Mesothelial cell of epicardium (in vitro differentiated cells): Measurements from ENCODE around the gene RAB6A. TPM values are rescaled to one million over a fixed set of nuclear protein-coding genes. Genes with fewer than 3 reads are reported as not detected.
"Not testable (repeated sequence)": the region's sequence is repeated elsewhere in the genome, so short reads cannot be mapped to it uniquely, and the experiment has no call there.

Experiments used
- DNase-seq, 2 experiments: peaks; one replicate each; pipeline ENCODE4 v3.0.0; 2021; ENCODE audit warnings: low spot score in 2 of 2; ENCODE audit not compliant: unreplicated experiment in 2 of 2
- H3K27ac Mint-ChIP-seq: 2 replicates; pipeline ENCODE4 v1.8.0; 2021; ENCODE audit warnings: mixed read lengths
- H3K27me3 Mint-ChIP-seq: 2 replicates; pipeline ENCODE4 v1.8.0; 2021; ENCODE audit warnings: low read depth, mixed read lengths
- H3K36me3 Mint-ChIP-seq: 2 replicates; pipeline ENCODE4 v1.8.0; 2021; ENCODE audit warnings: mixed read lengths
- H3K4me1 Mint-ChIP-seq: 2 replicates; pipeline ENCODE4 v1.8.0; 2021; ENCODE audit warnings: mixed read lengths
- H3K4me3 Mint-ChIP-seq: 2 replicates; pipeline ENCODE4 v1.8.0; 2021; ENCODE audit warnings: mild to moderate bottlenecking, moderate library complexity, mixed read lengths
- H3K9me3 Mint-ChIP-seq: 2 replicates; pipeline ENCODE4 v1.8.0; 2021; ENCODE audit warnings: mixed read lengths
- CTCF ChIP-seq: fragments of 200-600 bp; sonication (generic); IDR thresholded peaks from one replicate; pipeline ENCODE4 v1.5.0; 2021; ENCODE audit warnings: antibody characterized with exemption; ENCODE audit not compliant: unreplicated experiment
- total RNA-seq: library from RNA; stranded (reverse); gene quantifications from 3 replicates; pipeline ENCODE4 v1.2.1, GENCODE V29; 2021

RAB6A gene
- total RNA-seq, 1 donor from 2014 or later = 66.3 TPM

- Mint-ChIP-seq H3K27me3 (no peaks in the 10 kb centered on the region), H3K36me3 (peaks cover 4% of the 10 kb centered on the region), H3K4me3 (no peak overlapping the region), H3K9me3 (no peaks in the 10 kb centered on the region), H3K4me1 (peaks cover 25% of the 10 kb centered on the region), H3K27ac (peak overlapping the region; percentile 51)
- DNase-seq = no peak
- no peak for TF ChIP-seq CTCF
Observed at GRCh38 chr11:73753938-73754337, 6.9 kb downstream of the RAB6A start.

DNA sequence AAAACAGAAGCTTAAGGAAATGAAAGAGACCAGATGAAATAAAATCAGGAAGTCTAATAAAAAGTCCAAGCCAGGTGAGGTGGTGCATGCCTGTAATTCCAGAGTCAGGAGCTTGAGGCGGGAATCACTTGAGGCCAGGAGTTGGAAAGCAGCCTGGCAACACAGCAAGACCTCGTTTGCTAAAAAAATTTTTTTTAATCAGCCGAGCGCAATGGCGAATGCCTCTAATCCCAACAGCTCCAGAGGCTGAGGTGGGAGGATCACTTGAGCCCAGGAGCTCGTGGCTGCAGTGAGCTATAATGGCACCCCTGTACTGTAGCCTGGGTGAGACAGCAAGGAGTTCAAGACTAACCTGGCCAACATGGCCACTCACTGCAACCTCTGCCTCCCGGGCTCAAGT lies 8.0 kb downstream of the RAB6A start:
- Mint-ChIP-seq H3K36me3 (peaks cover 4% of the 10 kb centered on the region), H3K4me3 (no peak overlapping the region), H3K9me3 (no peaks in the 10 kb centered on the region)

GRCh38 chr11:73752216-73752867 lies 8.5 kb downstream of the RAB6A start:
- Mint-ChIP-seq H3K27me3 (no peaks in the 10 kb centered on the region), H3K4me1 (peaks cover 11% of the 10 kb centered on the region), H3K9me3 (no peaks in the 10 kb centered on the region), H3K4me3 (no peak overlapping the region), H3K27ac (no peak overlapping the region), H3K36me3 (peaks cover 4% of the 10 kb centered on the region)
- no peak for TF ChIP-seq CTCF
- DNase-seq = no peak

More for the DNA sequence above, 8.0 kb downstream of the RAB6A start:
- no peaks in the 10 kb centered on the region for H3K27me3 Mint-ChIP-seq
- H3K27ac Mint-ChIP-seq = peak overlapping the region; percentile 21
- no peak for DNase-seq
- no peak for TF ChIP-seq CTCF
- peaks cover 15% of the 10 kb centered on the region for H3K4me1 Mint-ChIP-seq

GRCh38 chr11:73750862-73751261 lies 10.0 kb downstream of the RAB6A start:
- H3K4me3 Mint-ChIP-seq, H3K9me3 Mint-ChIP-seq, H3K27ac Mint-ChIP-seq, H3K4me1 Mint-ChIP-seq, H3K36me3 Mint-ChIP-seq, DNase-seq, H3K27me3 Mint-ChIP-seq: not testable (repeated sequence)

- no peak for DNase-seq
- Mint-ChIP-seq H3K27ac (no peak overlapping the region), H3K9me3 (no peaks in the 10 kb centered on the region), H3K4me3 (no peak overlapping the region), H3K27me3 (no peaks in the 10 kb centered on the region), H3K36me3 (peaks cover 4% of the 10 kb centered on the region), H3K4me1 (peaks cover 9% of the 10 kb centered on the region)
- TF ChIP-seq CTCF = no peak
Observed at GRCh38 chr11:73750228-73750627, 10.6 kb downstream of the RAB6A start.

DNA sequence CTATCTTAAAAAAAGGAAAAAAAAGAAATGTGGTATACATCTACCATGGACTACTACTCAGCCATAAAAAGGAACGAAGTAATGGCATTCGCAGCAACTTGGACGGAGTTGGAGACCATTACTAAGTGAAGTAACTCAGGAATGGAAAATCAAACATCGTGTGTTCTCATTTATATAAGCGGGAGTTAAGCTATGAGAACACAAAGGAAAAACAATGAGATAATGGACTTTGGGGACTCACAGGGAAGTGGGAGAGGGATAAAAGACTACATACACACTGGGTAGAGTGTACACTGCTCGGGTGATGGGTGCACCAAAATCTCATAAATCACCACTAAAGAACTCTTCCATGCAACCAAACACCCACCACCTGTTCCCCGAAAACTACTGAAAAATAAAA lies 11.8 kb downstream of the RAB6A start:
- peaks cover 4% of the 10 kb centered on the region for H3K36me3 Mint-ChIP-seq
- DNase-seq = no peak
- no peak for TF ChIP-seq CTCF
- no peaks in the 10 kb centered on the region for H3K9me3 Mint-ChIP-seq
- H3K4me3 Mint-ChIP-seq = no peak overlapping the region
- peaks cover 9% of the 10 kb centered on the region for H3K4me1 Mint-ChIP-seq
- no peak overlapping the region for H3K27ac Mint-ChIP-seq
- H3K27me3 Mint-ChIP-seq = no peaks in the 10 kb centered on the region
